ENCODE results near the gene FAM9C.
"Not testable (repeated sequence)": the region's sequence is repeated elsewhere in the genome, so short reads cannot be mapped to it uniquely, and the experiment has no call there.

FAM9C gene

DNA sequence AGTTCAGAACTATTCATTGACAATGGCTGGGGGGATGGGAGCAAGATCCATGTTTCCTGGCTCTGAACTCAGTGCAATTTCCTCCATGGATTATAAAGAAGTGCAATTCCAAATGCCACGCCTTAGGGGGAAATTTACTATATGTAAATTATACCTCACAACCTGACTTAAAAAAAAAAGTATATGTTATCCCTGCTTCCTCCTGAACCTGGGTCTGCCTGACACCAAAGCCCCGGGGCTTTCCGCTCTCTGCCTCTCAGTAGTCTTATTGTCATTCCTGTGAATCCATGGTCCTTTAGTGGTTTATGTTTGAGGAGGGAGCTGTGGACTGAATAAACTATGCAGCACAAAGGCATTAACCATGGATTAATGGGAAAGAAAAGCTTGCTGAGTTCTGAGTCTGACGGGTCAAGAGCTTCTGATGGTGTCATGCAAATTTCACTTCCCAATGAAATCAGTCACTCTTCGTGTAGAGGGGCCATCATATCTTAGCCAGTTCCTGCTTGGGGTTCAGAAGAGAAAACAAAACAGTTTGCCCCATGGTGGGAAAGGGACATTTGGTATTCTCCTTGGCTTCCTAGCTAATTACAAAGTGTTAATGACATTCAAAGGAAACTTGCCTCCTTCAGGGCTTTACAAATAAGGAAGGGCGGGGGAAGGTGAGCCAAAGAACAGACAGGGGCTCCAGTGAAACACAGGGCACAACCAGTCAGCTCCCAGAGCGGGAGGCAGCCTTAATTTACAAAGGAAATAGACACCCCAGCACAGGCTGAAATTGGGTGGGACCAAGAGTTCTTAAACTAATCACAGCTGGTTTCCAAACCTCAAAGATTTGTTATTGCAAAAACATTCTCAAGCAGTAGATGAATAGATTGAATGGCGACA, 14.3 kb downstream of the FAM9C start:
- FAIRE-seq = no peak

DNA sequence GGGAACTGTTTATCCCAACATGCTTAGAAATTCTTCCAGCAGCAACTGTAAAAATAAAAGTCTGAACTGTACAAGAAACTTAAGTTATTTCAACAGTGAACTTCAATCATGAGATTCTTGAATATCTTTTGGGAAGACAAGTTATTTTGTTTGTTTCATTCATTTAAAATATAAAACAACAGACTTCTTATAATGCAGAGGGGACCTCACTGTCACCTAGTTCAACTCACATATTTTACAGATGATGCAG, 14.9 kb downstream of the FAM9C start:
- no peak for FAIRE-seq

DNA sequence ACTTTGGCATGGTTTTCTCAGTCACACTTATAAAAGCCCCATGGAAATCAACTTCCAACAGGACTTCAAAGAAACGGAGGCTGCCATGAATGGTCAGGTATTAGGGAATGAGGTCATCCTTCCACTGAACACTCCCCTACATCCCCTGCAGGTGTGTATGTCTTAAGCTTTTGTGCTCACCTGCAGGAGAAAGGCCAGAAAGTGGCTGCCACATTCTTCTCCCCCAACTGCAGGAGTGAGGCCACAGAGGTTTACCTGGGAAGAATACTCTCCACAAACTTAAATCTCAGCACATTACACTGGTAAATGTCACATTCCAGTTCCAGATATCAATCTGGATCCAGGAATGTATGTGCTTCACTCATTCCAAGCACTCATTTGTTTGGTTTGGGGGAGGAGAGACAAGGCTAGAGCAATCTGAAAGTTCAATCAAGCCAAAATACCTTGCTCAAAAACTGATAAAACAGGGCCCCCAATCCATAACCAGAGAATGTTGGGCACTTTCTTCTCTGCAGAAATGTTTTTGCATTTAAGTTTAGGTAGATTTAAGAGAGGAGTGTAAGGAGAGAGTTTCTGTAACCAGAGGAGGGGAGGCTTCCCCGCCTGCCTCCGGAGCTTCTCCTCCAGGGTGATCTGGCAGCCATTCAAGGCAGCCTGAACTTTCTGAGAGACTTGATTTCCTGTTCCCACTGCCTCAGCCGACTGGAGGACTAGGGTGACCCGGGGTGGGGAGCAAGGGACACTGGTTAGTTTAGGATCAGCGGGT, 15.4 kb downstream of the FAM9C start:
- FAIRE-seq = no peak

DNA sequence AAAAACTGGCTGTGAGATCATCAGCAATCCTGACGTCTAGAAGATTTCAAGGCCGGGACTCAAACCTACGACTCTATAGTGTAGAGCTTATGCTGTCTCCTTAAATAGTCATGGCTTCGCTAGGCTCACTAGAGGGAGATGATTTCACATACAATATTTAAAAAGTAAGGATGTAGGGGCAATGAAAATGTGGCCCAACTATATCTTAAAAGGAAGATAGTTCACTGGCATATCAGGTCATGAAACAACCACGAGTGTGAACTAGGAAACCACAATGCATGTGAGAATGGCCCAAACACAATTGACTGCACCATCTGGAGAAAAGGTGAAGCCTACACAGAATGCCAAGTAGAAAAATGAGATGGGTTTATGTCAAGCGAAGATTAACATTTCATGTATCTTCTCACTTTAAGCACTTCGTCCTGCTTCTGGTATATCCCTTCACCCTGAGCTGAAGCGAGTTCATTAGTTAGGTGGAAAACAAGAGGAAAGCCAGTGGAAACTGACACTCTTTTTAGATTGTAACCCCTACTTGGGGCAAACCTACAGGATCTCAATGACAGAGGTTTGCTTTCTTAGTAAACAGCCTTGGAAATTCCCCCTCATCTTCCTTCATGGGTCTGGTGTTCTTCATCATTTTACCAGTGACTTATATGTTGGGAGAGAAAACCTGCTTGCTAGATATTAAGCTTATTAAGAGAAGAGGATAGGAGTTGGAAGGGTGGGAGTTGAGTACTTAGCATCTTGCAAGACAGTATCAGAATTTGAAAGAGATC, 17.4 kb downstream of the FAM9C start:
- no peak for FAIRE-seq

DNA sequence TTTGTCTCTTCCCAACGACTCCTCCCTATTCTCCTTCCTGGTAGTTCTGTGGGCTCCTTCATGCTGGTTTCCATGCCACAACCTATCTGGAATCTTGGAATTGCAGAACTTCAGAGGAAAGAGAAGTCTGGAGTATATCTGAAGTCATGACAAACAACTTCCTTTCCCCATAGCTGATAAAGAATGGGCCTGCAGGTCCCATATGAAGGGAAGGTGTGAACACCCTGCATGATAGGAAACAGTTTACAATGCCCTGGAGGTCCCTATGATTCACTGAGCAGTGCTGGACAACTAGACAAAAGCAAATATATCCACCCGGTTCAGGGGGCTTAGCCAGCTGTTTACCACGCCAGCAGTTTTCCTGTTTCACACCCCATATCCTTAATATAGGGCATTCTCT, 19.4 kb downstream of the FAM9C start:
- FAIRE-seq = no peak

DNA sequence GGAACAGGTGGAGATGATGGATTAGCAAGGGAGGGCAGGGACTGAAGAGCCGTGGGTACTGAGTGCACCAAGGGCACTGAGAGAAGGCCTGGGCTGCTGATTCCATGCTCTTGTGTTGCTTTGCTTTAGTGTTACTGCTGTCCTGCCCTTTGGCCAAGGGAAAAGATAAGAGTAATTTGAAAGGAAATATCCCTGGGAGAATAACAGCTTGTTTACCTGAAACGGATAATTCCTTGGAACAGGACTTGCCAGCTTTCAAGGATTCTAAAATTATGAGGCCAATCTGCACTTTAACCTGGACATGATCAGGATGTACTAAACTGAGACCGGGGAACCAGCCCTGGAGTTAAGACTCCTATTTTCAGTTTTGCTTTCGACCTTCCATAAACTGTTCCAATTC, 20.4 kb downstream of the FAM9C start:
- FAIRE-seq = no peak

DNA sequence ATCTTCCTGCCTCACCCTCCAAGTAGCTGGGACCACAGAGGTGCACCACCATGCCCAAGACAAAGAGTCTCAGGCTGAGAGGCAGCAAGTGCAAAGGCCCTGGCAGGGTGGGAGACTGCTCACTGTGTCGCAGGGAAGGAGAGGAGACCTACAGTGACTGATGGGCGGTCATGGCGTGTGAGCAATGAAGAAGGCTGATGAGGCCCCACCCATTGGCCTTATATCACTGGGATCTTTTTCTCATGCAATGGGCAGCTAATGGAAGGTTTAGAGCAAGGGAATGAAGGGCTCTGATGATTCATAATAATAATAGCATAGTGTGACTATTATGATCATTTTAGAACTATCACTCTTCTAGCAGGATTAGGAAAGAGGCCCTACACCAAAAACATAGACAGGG, 20.9 kb downstream of the FAM9C start:
- no peak for FAIRE-seq

DNA sequence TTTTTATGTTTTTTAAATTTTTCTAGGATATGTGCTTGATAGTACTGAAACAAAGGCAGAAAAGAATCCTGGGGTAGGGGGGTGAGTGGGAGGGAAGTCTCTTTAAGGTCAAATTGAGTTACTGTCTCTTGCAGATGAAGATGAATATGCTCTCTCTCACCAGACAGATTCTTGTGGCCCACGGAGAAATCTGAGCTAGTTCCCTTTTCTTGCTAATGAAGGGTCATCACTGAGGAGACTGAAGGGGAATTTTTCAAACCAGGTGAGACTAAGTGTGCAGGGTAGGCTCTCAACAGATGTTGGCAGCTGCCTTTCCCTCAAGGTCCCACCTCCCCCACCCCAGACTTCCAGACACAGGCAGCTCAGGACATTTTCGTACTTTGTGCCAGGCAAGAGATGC, 21.5 kb downstream of the FAM9C start:
- FAIRE-seq = no peak

DNA sequence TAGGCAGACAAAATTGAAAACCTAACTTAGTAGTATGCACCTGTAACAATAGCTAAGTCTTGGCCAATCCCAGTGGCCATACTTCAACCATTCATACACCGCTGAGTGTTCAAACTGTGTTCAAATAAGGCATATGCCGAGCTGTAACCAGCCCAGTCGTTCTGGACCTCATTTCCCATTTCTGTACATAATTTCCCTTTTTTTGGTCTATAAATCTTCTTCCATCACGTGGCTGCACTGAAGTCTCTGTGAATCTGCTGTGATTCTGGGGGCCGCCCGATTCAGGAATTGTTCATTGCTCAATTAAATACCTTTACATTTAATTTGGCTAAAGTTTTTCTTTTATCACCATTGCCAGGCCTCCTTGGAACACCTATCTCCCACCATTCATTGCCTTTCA, 27.7 kb downstream of the FAM9C start:
- FAIRE-seq = not testable (repeated sequence)

DNA sequence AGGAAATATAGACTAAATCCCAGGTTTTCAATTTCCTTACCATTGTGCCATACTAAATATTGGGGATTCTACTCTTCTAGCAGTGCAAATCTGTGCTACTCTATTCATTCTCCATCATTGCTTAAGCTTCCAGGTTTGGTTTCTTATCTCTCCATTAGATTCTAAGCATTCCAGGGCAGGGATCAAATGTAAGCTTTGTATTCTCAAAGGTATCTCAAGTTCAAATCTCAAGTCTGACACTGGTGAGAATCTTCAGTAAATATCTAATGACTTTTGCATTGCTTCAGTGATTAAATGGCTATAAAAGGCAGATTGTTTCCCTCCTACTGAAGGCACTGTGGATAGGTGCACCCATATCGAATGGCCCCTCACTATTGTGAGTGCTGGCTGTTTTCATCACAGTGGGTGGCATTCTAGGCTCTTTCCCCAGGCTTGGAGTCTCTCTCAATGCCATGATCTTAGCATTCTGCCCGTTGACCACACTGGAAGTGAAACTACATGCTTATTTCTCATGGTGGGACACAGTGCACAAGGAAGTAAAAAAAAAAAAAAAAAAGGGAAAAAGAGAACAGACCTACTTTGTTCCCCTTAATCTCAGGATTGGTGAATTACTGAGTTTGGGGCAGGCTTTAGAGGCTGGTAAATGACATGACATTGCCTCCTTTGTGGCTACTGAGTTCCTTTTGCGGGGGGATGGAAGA, 28.7 kb downstream of the FAM9C start:
- FAIRE-seq = no peak

DNA sequence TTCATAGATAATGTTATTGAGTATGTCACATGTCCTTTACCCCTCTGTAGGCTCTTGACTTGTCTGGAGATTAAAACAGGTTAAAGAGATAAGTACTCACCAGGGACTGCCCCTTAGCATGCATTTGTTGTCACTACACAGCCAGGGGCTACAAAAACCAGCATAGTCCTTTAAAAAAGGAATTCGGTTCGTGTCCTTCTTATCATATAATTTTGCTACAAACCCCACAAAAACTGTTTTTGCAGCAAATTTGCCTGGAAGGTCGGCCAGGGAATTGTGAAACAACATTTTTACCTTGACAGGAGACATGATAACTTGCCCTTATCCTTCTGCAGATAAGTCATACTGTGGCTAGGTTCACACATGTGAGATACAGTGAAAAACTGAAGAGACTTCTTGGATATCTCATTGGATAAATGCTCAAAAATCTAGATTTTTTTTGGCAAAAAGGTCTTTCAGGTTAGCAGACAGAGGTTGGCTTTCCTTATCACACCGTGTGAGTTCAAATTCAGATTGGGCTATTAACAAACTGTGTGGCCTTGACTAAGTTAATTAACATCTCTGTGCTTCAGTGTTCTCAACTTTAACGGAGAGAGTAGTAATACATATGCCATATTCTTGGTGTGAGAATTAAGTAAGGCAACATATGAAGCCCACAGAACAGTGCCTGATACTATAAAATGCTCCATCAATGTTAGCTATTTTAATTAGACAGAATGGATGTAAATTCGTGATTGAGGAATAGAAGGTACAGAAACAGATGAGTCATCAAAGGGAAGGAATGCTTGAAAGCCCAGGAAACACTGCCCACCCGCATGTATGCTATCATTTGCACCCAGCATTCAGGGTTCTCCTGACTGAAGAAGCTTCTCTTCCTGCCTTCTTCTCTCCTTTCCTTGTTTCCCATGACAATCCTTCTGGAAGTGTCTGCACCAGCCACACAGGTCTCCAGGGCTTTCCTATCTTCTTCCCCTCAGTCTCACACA, 30.0 kb downstream of the FAM9C start:
- FAIRE-seq = no peak

DNA sequence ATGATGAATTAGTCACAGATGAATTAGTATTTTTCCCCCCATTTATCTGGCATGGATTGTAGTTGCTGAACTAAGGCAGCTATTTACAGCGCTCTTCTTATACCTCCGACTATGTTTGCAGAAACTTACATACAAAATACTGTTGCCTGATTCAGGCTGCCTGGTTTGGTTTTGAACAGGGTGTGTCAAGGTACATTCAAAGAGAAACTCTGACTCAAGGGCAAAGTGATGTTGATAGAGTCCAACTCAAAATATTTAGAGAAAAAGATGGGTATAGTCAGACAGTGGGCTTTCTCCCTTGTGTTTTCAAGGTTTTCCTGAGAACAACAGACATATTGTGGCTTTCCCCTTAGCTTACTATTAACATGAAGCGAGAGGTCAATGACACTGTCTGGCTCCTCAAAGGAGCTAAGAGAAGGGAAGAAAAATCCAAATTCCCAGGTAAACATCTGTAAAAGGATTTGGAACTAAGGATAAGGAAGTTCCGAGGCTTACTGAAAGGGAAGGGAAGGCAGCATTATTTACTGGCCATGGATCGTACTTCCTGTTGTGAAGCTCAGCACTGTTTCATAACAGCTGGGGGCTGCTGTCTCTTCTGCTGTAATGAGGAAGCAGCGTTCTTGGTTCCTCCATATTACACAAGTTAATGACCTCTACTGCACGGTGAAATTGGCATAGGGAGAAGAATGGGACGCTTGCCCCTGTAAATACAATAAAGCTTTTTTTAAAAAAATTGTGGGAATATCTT, 30.9 kb downstream of the FAM9C start:
- FAIRE-seq = no peak

DNA sequence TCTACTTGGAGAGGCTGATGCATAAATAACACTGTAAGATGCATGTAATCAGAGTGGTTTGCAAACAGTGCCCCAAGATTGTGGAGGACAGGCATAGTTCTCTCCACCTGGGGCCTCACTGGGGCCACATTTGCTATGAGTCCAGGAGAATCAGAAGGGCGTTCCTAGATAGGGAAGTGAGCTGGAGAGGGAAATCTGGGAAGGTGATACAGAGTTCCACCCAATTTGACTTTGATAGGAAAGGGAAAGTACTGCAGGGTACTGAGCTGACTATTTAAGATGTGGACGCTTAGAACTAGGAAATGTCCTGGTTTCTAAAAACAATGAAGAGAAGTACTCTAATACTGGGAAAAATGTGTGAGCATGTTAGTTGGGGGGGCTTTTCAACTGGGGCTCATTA, 33.9 kb downstream of the FAM9C start:
- no peak for FAIRE-seq

DNA sequence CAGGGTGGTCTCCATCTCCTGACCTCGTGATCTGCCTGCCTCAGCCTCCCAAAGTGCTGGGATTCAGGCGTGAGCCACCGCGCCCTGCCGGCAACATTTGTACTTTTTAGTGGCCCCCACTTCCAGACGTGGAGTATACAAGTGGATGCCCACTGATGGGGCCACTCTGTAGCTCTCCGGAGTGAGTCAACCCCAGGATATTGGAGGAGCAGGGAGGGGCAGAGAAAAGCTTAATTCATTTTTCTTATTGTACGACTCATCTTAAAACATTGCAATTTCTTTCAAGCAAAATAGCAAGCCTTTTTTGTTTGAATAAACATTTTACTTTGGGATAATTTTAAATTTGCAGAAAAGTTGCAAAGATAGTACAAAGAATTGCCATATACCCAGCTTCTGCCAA, 34.6 kb downstream of the FAM9C start:
- FAIRE-seq = no peak

DNA sequence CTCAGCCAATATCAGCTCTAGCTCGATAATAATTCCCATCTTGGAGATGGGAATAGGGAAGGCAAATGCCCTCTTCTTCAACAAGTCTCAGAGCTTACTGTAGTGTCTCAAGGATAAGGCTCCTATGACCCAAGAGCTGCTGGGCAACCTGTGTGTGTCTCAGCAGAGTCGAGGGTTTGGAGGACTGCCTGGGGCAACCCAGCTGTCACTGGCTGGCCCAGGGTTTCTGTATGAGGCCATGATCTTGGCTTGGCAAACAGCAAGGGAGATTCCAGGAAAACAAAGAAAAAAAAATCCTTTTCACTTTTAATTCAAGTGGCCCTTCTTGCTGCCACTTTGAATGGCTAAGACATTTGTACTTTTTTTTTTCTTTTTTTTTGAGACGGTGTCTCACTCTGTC, 35.1 kb downstream of the FAM9C start:
- no peak for FAIRE-seq

DNA sequence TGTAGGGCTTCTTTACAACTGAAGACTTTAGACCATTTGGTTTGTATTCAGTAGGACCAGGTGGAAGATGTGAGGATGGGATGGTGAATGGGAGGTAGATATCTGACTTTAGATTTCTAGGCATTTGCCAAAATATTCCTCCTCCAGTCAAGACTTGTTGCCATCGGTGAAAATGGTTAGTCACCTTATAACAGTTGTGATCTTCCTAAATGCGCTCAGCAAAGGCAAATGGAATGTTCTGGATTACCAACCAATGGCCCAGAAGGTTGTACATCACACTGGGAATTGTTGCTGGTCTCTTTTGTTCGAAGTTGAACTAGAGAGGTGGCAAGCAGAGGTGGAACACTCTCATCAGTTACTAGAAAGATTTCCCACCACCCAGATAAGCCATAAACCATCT, 35.6 kb downstream of the FAM9C start:
- no peak for FAIRE-seq

DNA sequence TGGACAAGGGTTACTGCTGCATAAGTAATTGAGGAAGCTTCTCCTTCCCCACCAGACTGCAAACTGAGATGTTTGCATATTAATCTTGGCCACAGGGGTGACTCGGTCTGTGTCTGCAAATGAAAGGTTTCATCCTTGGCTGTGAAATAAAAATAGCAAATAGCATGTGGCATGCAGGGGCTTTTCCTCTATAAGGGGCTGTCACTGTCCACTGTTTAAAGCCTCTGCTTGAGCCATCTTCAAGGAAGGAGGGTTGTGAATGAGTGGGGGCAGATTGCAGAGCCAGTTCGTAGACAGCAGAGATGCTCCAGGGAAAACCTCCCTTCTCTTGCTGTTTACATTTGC, 36.3 kb downstream of the FAM9C start:
- no peak for FAIRE-seq

DNA sequence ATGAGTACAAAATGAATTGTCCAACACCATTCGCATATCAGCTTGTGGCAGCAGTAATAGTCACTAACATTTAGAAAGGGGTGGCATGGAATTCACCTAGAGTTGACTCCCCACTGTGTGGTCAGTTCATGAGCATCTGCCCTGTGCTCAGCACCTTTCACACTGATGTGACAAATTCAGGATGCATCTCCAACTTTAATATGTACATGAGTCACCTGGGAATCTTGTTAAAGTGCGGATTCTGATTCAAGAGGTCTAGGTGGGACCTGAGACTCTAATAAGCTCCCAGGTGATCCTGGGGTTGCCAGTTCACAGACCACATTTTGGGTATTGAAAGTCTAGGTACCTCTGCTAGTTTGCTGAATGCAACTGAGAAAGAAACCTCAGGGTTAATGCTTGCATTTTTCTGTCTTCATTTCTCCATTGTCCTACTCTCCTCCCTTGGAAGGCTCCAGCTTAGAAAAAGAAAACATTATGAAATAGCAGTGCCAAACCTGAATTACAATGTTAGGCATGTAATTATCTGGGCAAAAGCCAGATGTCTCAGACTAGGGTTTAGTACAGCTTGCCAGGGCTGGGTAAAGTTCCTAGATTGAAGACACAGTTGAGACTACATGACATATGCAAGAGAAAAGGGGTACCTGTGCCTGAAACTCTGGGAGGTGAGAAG, 36.8 kb downstream of the FAM9C start:
- no peak for FAIRE-seq

DNA sequence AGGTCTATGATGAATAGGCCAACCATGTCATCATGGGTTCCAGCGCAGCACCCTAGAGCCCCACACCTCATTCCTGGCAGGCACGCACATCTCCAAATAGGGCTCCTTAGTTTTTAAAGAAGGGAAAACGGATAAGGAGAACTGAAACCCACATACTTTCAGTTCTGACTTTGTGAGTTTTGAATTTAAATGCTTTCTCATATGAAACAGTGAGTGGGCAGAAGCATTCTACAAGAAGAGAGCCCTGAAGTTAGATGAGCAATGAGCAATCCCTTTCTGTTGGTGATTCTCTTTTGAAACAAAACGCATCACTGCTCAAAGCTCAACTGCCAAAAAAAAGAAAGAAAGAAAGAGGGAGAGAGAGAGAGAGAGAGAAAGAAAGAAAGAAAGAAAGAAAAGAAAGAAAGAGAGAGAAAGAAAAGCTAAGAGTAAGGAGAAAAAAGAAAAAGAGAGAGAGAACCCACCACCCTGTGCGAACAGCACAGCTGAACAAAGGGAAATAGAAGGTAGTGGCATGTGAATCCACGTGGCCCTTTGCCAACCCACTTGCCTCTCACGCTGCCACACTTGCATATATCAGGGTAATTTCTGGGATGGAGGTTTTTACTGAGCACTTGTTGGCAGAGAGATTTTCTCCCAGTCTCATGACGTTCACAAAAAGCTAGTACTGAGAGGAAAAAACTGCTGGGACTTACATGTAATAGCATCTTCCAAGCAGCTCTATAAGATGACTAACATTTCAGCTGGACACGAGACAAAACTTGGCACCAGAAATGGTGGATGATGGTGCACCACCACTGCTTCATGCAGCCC, 38.6 kb downstream of the FAM9C start:
- no peak for FAIRE-seq
